ENCODE measurements around the gene EGF.

The EGF gene

GRCh38 chr4:109985993-109986974 lies 73.6 kb downstream of the EGF start:
- no peaks in the 10 kb centered on the region for H3K9me3 ChIP-seq (ENCODE audit: severe bottlenecking)
- H3K4me1 ChIP-seq (ENCODE audit: insufficient read depth, poor library complexity, severe bottlenecking): peaks cover 18% of the 10 kb centered on the region
- H3K4me3 ChIP-seq (ENCODE audit: severe bottlenecking): no peak overlapping the region
- DNase-seq (ENCODE audit: low spot score): no peak
- no peak for TF ChIP-seq CTCF (IDR thresholded peaks at IDR 0.05; ENCODE audit: poor library complexity, severe bottlenecking)
- no peak for ATAC-seq (ENCODE audit: low read depth)
- H3K27me3 ChIP-seq (ENCODE audit: insufficient read depth, poor library complexity, severe bottlenecking): no peaks in the 10 kb centered on the region
- H3K27ac ChIP-seq (ENCODE audit: poor library complexity, severe bottlenecking): no peak overlapping the region
- H3K36me3 ChIP-seq (ENCODE audit: low read depth): no peaks in the 10 kb centered on the region

- no peak overlapping the region for H3K4me3 ChIP-seq (ENCODE audit: severe bottlenecking)
- DNase-seq (ENCODE audit: low spot score) (peak; percentile 94), ATAC-seq (ENCODE audit: low read depth) (peak; percentile 97)
- no peaks in the 10 kb centered on the region for H3K36me3 ChIP-seq (ENCODE audit: low read depth)
- no peaks in the 10 kb centered on the region for H3K27me3 ChIP-seq (ENCODE audit: insufficient read depth, poor library complexity, severe bottlenecking)
- H3K27ac ChIP-seq (ENCODE audit: poor library complexity, severe bottlenecking): peak overlapping the region; percentile 92
- peaks cover 18% of the 10 kb centered on the region for H3K4me1 ChIP-seq (ENCODE audit: insufficient read depth, poor library complexity, severe bottlenecking)
- H3K9me3 ChIP-seq (ENCODE audit: severe bottlenecking): no peaks in the 10 kb centered on the region
- no peak for TF ChIP-seq CTCF (IDR thresholded peaks at IDR 0.05; ENCODE audit: poor library complexity, severe bottlenecking)
Measured at GRCh38 chr4:109989044-109989443, 76.4 kb downstream of the EGF start.

GRCh38 chr4:109989618-109990017 lies 76.9 kb downstream of the EGF start:
- TF ChIP-seq CTCF (IDR thresholded peaks at IDR 0.05; ENCODE audit: poor library complexity, severe bottlenecking): no peak
- no peaks in the 10 kb centered on the region for H3K27me3 ChIP-seq (ENCODE audit: insufficient read depth, poor library complexity, severe bottlenecking)
- H3K4me1 ChIP-seq (ENCODE audit: insufficient read depth, poor library complexity, severe bottlenecking): peaks cover 18% of the 10 kb centered on the region
- peak; percentile 30; the same call in 2 of the 3 replicates for ATAC-seq (ENCODE audit: low read depth)
- no peaks in the 10 kb centered on the region for H3K9me3 ChIP-seq (ENCODE audit: severe bottlenecking)
- peak overlapping the region; percentile 92 for H3K27ac ChIP-seq (ENCODE audit: poor library complexity, severe bottlenecking)
- DNase-seq (ENCODE audit: low spot score): no peak
- H3K4me3 ChIP-seq (ENCODE audit: severe bottlenecking): no peak overlapping the region
- H3K36me3 ChIP-seq (ENCODE audit: low read depth): no peaks in the 10 kb centered on the region

GRCh38 chr4:109990261-109991257 lies 77.9 kb downstream of the EGF start:
- H3K36me3 ChIP-seq (ENCODE audit: low read depth): no peaks in the 10 kb centered on the region
- H3K9me3 ChIP-seq (ENCODE audit: severe bottlenecking): no peaks in the 10 kb centered on the region
- peak overlapping the region; percentile 92 for H3K27ac ChIP-seq (ENCODE audit: poor library complexity, severe bottlenecking)
- ATAC-seq (ENCODE audit: low read depth) (no peak), DNase-seq (ENCODE audit: low spot score) (no peak)
- H3K4me3 ChIP-seq (ENCODE audit: severe bottlenecking): no peak overlapping the region
- H3K4me1 ChIP-seq (ENCODE audit: insufficient read depth, poor library complexity, severe bottlenecking): peaks cover 18% of the 10 kb centered on the region
- no peaks in the 10 kb centered on the region for H3K27me3 ChIP-seq (ENCODE audit: insufficient read depth, poor library complexity, severe bottlenecking)
- TF ChIP-seq CTCF (IDR thresholded peaks at IDR 0.05; ENCODE audit: poor library complexity, severe bottlenecking): no peak
